ENCODE results near the gene DOCK11. TPM values are rescaled to one million over a fixed set of nuclear protein-coding genes. Genes with fewer than 3 reads are reported as not detected.

Gene DOCK11
- total and polyA plus RNA-seq, 2 of the 4 experiments (the other 2 are of a cell fraction) = 3.9 to 13.1 TPM

DNA sequence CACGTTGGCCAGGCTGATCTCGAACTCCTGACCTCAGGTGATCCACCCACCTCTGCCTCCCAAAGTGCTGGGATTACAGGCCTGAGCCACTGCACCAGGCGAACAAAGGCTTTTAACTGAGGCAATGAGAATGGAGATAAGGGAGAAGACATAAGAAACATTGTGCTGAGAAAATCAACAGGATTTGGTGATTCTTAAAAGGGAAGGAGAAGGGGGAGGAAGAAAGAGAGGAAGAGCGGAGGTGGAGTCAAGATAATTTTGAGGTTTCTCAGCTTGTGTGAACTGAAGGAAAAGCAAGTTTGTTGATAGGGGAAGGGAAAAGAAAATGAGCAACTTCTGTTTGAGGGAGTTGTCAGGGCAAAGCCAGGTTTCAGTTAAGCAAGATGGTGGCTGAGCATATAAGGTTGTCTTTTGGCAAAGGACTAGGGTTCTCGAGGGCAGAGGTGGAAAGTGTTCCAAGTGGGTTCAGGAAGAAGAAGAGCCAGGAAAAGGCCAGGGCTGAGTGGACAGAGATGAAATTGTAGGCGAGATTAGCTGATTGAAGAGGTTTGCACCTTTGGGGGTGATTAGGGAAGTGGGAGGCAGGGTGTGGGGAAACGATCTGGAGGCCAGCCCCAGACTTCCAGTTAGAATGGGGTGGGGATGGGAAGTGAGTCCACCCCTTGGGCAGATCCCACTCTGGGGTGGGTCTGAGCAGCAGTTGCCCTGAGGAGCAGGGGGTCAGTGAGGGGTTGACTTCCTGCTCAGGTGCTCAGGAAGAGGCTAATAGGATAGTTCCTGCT is 7.8 kb downstream of the DOCK11 start:
- peaks cover 3 to 6% of the 10 kb centered on the region in 2 experiments; a peak in 1 of 4 replicates for H3K79me1 ChIP-seq (ENCODE audit: low read depth in 1 of 2, low read length in 2 of 2)
- H4K8ac ChIP-seq (ENCODE audit: low read depth in 2 of 2, low read length in 2 of 2) = no peak overlapping the region
- no peaks in the 10 kb centered on the region for H4K20me1 ChIP-seq (ENCODE audit: insufficient read depth, low read length)
- H4K5ac ChIP-seq (ENCODE audit: low read depth, low read length) = no peak overlapping the region
- intact Hi-C loops (cut with micrococcal nuclease) (no loop called here), dilution Hi-C loops (cut with HindIII; ENCODE audit: low sequenced_read_pairs, unreplicated experiment) (no loop called here), in situ Hi-C loops (cut with MboI; ENCODE audit: low sequenced_read_pairs) (no loop called here)
- H3K9ac ChIP-seq (ENCODE audit: low read depth, low read length) = no peak overlapping the region
- H3K4me3 ChIP-seq (ENCODE audit: insufficient read depth, low read depth, low read length) = no peak overlapping the region
- ATAC-seq (ENCODE audit: low read depth) (no peak), DNase-seq (no peak)
- H2AK9ac ChIP-seq (replicated peaks; ENCODE audit: low read depth, low read length, poor library complexity) = no peak overlapping the region
- H2BK20ac ChIP-seq (ENCODE audit: low read depth, low read length) = no peak overlapping the region
- no peak overlapping the region for H2BK15ac ChIP-seq (ENCODE audit: low read depth, low read length)
- no peaks in the 10 kb centered on the region for H3K36me3 ChIP-seq (ENCODE audit: control insufficient read depth, insufficient read depth, low read length)
- H3K9me1 ChIP-seq (ENCODE audit: insufficient read depth, low read length) = no peaks in the 10 kb centered on the region
- H3K23ac ChIP-seq (ENCODE audit: low read depth, low read length) = no peak overlapping the region
- H3K18ac ChIP-seq (ENCODE audit: low read depth, low read length) = no peak overlapping the region
- H3K4ac ChIP-seq (ENCODE audit: low read depth, low read length) = no peak overlapping the region
- 64% methylated on average over 3 of the region's 7 CpGs; no CpG with 5 or more reads in 1 of the 2 experiments for WGBS, 2 experiments (ENCODE audit: extremely low coverage in 2 of 2, insufficient read length in 1 of 2)
- H3K27ac ChIP-seq (ENCODE audit: insufficient read depth, low read length) = no peak overlapping the region
- BruUV-seq (replicated peaks) = no TSS peak
- no peak overlapping the region for H3K56ac ChIP-seq (ENCODE audit: extremely low read depth, insufficient read depth, low read length)
- POLR2A ChIA-PET (ENCODE audit: unreplicated experiment) = no interaction called here
- H4K91ac ChIP-seq (ENCODE audit: insufficient read depth, low read depth, low read length) = no peak overlapping the region
- no peaks in the 10 kb centered on the region for H3K27me3 ChIP-seq (ENCODE audit: control insufficient read depth, insufficient read depth, low read length)
- H2AK5ac ChIP-seq (ENCODE audit: low read depth, low read length) = no peak overlapping the region
- no peak overlapping the region for H3K4me2 ChIP-seq (ENCODE audit: low read depth, low read length)
- no peaks in the 10 kb centered on the region for H3K4me1 ChIP-seq (ENCODE audit: control insufficient read depth, insufficient read depth, low read length)
- no peak overlapping the region for H2BK5ac ChIP-seq (ENCODE audit: low read depth, low read length, poor library complexity, severe bottlenecking)
- TF ChIP-seq NFE2L2 (IDR thresholded peaks at IDR 0.05; ENCODE audit: low read depth, low read length) (no peak), RCOR1 (IDR thresholded peaks at IDR 0.05; ENCODE audit: insufficient replicate concordance, low read length) (no peak), RFX5 (IDR thresholded peaks at IDR 0.05; ENCODE audit: low read depth, low read length) (no peak), MAFK (IDR thresholded peaks at IDR 0.05; ENCODE audit: low read depth, low read length) (no peak), SMC3 (IDR thresholded peaks at IDR 0.05; ENCODE audit: low read depth, low read length) (no peak), BHLHE40 (IDR thresholded peaks at IDR 0.05; ENCODE audit: low read depth, low read length) (no peak), POLR2A (IDR thresholded peaks at IDR 0.05; ENCODE audit: low read depth, low read length) (no peak), FOS (IDR thresholded peaks at IDR 0.05; ENCODE audit: low read depth, low read length) (no peak), MAZ (IDR thresholded peaks at IDR 0.05; ENCODE audit: borderline replicate concordance, low read depth, low read length) (no peak), CHD1 (IDR thresholded peaks at IDR 0.05; ENCODE audit: low read depth, low read length) (no peak)
- TF ChIP-seq, protein P1, sequence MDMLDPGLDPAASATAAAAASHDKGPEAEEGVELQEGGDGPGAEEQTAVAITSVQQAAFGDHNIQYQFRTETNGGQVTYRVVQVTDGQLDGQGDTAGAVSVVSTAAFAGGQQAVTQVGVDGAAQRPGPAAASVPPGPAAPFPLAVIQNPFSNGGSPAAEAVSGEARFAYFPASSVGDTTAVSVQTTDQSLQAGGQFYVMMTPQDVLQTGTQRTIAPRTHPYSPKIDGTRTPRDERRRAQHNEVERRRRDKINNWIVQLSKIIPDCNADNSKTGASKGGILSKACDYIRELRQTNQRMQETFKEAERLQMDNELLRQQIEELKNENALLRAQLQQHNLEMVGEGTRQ (IDR thresholded peaks at IDR 0.05; ENCODE audit: low read depth, low read length) = no peak
- TF ChIP-seq, protein P2, sequence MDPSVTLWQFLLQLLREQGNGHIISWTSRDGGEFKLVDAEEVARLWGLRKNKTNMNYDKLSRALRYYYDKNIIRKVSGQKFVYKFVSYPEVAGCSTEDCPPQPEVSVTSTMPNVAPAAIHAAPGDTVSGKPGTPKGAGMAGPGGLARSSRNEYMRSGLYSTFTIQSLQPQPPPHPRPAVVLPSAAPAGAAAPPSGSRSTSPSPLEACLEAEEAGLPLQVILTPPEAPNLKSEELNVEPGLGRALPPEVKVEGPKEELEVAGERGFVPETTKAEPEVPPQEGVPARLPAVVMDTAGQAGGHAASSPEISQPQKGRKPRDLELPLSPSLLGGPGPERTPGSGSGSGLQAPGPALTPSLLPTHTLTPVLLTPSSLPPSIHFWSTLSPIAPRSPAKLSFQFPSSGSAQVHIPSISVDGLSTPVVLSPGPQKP (IDR thresholded peaks at IDR 0.05; ENCODE audit: borderline replicate concordance, low read depth, low read length) = no peak
- TF ChIP-seq, protein P3, sequence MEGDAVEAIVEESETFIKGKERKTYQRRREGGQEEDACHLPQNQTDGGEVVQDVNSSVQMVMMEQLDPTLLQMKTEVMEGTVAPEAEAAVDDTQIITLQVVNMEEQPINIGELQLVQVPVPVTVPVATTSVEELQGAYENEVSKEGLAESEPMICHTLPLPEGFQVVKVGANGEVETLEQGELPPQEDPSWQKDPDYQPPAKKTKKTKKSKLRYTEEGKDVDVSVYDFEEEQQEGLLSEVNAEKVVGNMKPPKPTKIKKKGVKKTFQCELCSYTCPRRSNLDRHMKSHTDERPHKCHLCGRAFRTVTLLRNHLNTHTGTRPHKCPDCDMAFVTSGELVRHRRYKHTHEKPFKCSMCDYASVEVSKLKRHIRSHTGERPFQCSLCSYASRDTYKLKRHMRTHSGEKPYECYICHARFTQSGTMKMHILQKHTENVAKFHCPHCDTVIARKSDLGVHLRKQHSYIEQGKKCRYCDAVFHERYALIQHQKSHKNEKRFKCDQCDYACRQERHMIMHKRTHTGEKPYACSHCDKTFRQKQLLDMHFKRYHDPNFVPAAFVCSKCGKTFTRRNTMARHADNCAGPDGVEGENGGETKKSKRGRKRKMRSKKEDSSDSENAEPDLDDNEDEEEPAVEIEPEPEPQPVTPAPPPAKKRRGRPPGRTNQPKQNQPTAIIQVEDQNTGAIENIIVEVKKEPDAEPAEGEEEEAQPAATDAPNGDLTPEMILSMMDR (conservative IDR thresholded peaks at IDR 0.05; ENCODE audit: low read depth, low read length) = no peak
- H2BK120ac ChIP-seq (ENCODE audit: low read depth, low read length) = no peak overlapping the region
- no peak overlapping the region for H2AFZ ChIP-seq (replicated peaks; ENCODE audit: low read length, poor library complexity)
- no peaks in the 10 kb centered on the region for H3K9me3 ChIP-seq (ENCODE audit: control insufficient read depth, insufficient read depth, low read length)
- no peak overlapping the region for H3K14ac ChIP-seq (replicated peaks; ENCODE audit: low read depth, low read length)
- CTCF ChIA-PET = no interaction called here
